ENCODE measurements around the gene SMG9.
A peak's percentile ranks its signal among the peaks of the same experiment; 100 is the strongest.

Gene SMG9

DNA sequence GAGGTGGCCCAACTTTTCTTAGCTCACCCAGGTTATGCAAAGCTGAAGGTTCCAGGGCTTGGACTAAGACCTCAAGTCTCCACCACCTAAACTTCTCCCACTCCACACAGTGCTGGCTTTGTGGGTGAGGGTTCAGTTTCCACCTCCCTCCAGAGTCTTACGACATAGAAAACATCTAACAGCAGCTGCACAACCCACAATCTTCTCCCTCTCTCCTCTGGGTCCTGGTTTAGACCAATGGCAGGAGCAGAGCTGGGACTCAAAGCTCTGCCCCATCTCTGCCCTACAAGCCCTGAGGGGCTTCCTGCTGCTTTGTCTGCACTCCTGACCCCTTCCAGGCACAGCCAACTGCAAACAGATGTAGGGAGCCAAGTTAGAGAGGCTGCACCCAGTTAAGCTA lies 22.9 kb downstream of the SMG9 start:
- ATAC-seq: no peak
- Mint-ChIP-seq H3K27ac (peak overlapping the region; percentile 1), H3K36me3 (ENCODE audit: low read depth) (peaks cover 29% of the 10 kb centered on the region)

DNA sequence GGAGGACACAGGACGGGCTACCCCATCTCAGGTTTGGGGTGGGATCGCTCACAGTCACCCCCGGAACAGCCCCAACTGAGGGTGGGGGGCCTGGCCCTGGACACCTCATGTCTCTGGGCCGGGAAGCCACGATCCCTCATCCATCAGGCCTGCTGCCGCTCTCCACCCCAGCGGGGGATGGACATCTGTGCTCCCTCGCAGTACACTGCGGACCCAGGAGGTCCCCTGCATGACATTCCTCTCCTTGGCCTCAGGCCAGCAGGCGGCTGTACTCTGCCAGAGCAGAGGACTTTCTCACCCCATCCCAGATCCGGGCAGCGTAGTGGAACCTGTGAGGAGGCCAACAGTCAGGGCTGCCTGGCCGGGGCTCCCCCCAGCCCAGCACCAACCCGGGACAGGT lies 23.4 kb downstream of the SMG9 start:
- Mint-ChIP-seq H3K27ac (no peak overlapping the region), H3K4me3 (no peak overlapping the region)
- no peak for DNase-seq

More for the DNA sequence above, 22.9 kb downstream of the SMG9 start:
- Mint-ChIP-seq H3K4me1 (no peaks in the 10 kb centered on the region), H3K27me3 (no peaks in the 10 kb centered on the region), H3K9me3 (no peaks in the 10 kb centered on the region), H3K4me3 (no peak overlapping the region)
- DNase-seq: no peak

DNA sequence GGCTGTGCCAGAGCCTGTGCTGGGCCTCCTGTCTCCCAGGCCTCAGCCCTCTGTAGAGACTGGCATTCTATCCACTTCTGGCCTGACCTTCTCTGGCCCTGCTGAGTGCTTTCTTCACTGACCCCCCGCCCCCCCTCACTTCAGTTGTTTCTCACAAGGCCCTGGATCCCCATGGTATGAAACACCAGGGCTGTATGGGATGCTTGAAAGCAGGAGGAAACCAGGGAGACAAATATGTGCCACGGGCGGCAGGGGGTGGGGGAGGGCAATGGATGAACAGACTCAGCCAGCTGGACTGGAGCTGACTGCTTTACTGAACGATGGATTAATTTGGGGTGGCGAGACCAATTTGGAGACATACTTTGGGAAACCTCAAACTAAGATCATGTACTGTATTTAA lies 24.8 kb downstream of the SMG9 start:
- no peak for ATAC-seq
- Mint-ChIP-seq H3K36me3 (ENCODE audit: low read depth) (peaks cover 18% of the 10 kb centered on the region), H3K27ac (no peak overlapping the region), H3K4me1 (peaks cover 9% of the 10 kb centered on the region), H3K9me3 (no peaks in the 10 kb centered on the region), H3K4me3 (no peak overlapping the region), H3K27me3 (no peaks in the 10 kb centered on the region)
- DNase-seq: no peak

More for the DNA sequence above, 23.4 kb downstream of the SMG9 start:
- Mint-ChIP-seq H3K4me1 (no peaks in the 10 kb centered on the region), H3K9me3 (no peaks in the 10 kb centered on the region), H3K36me3 (ENCODE audit: low read depth) (peaks cover 25% of the 10 kb centered on the region), H3K27me3 (no peaks in the 10 kb centered on the region)
- ATAC-seq: no peak

DNA sequence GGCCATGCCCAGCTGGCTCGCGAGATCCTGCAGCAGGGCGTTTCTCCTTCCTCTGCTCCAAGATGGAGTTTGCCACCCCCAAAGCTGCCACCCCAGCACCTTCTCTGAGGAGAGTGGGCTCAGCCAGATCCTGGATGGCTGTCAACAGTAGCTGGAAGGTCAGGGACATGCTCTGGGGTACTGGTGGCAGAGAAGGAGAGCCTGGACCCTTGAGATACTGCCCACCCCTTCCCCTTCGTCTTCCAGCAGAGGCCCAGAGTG lies 27.2 kb downstream of the SMG9 start:
- Mint-ChIP-seq H3K36me3 (ENCODE audit: low read depth) (peaks cover 13% of the 10 kb centered on the region), H3K27ac (no peak overlapping the region), H3K4me3 (no peak overlapping the region), H3K4me1 (peaks cover 9% of the 10 kb centered on the region), H3K27me3 (no peaks in the 10 kb centered on the region), H3K9me3 (no peaks in the 10 kb centered on the region)
- no peak for DNase-seq
- no peak for ATAC-seq

DNA sequence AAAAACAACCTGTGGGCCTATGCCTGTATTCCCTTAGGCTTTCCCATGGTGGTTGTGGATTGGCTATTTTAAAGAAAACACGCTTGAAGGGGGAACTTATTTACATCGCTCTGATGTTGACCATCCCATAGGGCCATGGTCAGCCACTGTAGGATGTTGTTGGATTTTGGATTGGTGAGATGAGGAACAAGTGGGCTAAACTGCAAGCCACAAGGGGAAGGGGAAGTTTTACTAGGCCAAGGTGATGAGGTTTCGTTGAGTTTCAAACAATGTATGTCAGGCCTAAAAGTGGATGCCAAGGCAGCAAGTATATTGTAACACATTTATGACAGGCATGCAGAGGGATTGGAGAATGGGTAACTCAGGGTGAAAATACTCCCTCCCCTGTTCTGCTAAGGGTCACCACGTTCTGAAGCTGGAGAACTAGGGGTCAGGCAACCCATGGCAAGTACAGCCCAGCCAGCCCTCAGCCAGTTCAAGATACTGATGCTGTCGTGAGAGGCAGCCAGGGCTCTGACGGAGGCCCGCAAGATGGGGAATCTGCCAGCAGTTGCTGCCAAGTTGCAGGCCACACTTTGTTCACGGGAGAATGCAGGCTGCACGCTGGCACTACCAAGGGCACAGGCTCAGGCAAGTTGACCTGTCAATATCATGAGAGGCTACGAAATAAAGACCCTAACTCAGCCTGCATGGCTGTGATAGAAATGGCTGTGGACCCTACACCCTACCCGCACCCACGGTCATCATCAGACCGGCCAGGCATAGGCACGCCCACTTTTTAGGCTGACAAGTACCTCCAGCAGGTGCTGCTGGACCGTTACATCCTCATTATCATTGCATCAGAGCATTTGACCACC lies 27.8 kb downstream of the SMG9 start:
- Mint-ChIP-seq H3K36me3 (ENCODE audit: low read depth) (peaks cover 8% of the 10 kb centered on the region), H3K4me1 (peaks cover 9% of the 10 kb centered on the region), H3K4me3 (no peak overlapping the region), H3K27me3 (no peaks in the 10 kb centered on the region), H3K27ac (no peak overlapping the region), H3K9me3 (no peaks in the 10 kb centered on the region)
- no peak for DNase-seq
- ATAC-seq: no peak

DNA sequence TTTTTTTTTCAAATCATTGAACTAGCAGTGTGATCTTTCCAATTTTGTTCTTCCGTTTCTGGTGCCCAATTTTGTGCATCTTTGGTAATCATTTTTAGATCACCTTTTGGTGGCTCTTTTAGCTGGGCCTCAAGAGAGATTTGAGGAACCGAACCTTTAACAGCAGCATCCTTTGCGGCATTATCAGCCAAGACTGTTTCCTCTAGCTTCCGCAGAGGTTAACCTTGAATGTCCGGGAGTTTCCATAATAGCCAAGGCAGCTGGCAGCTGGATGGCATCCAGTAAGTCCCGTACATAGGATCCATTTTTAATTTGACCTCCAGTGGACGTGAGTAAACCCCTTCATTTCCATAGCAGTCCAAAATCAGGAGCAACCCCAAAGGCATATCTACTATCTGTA lies 29.3 kb downstream of the SMG9 start:
- Mint-ChIP-seq H3K4me3 (no peak overlapping the region), H3K4me1 (peaks cover 15% of the 10 kb centered on the region), H3K27me3 (no peaks in the 10 kb centered on the region), H3K9me3 (no peaks in the 10 kb centered on the region), H3K27ac (no peak overlapping the region), H3K36me3 (ENCODE audit: low read depth) (peaks cover 6% of the 10 kb centered on the region)
- no peak for DNase-seq
- ATAC-seq: no peak

DNA sequence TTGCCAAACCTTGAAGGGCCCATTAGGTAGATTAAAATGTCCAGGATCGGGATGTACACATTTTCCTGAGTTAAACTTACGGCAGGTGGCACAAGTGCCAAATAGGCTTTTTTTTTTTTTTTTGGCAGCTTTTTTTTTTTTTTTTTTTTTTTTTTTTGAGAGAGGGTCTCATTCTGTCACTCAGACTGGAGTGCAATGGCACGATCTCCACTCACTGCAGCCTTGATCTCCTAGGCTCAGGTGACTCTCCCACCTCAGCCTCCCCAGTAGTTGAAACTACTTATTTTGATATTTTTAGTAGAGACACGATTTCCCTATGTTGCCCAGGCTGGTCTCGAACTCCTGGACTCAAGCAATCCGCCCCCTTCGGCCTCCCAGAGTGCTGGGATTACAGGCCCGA lies 29.9 kb downstream of the SMG9 start:
- H3K27me3 Mint-ChIP-seq: no peaks in the 10 kb centered on the region
- peaks cover 3% of the 10 kb centered on the region for H3K36me3 Mint-ChIP-seq (ENCODE audit: low read depth)
- no peak overlapping the region for H3K4me3 Mint-ChIP-seq
- peaks cover 15% of the 10 kb centered on the region for H3K4me1 Mint-ChIP-seq
- ATAC-seq (no peak), DNase-seq (no peak)
- H3K9me3 Mint-ChIP-seq: no peaks in the 10 kb centered on the region
- H3K27ac Mint-ChIP-seq: no peak overlapping the region

DNA sequence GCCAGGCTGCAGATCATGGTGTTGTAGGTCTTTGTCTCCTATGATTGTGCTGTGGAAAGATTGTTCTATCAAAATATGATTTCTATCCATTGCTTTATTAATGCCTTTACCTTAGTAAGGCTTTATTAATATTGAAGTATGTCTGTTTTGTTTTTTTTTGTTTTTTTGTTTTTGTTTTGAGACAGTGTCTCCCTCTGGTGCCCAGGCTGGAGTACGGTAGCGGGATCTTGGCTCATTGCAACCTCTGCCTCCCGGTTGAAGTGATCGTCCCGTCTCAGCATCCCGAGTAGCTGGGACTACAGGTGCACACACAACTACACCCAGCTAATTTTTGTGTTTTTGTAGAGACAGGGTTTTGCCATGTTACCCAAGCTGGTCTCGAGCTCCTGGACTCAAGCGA lies 31.2 kb downstream of the SMG9 start:
- Mint-ChIP-seq H3K27me3 (no peaks in the 10 kb centered on the region), H3K36me3 (ENCODE audit: low read depth) (peaks cover 3% of the 10 kb centered on the region), H3K4me3 (no peak overlapping the region), H3K27ac (no peak overlapping the region), H3K9me3 (no peaks in the 10 kb centered on the region), H3K4me1 (peaks cover 15% of the 10 kb centered on the region)
- DNase-seq (no peak), ATAC-seq (no peak)

DNA sequence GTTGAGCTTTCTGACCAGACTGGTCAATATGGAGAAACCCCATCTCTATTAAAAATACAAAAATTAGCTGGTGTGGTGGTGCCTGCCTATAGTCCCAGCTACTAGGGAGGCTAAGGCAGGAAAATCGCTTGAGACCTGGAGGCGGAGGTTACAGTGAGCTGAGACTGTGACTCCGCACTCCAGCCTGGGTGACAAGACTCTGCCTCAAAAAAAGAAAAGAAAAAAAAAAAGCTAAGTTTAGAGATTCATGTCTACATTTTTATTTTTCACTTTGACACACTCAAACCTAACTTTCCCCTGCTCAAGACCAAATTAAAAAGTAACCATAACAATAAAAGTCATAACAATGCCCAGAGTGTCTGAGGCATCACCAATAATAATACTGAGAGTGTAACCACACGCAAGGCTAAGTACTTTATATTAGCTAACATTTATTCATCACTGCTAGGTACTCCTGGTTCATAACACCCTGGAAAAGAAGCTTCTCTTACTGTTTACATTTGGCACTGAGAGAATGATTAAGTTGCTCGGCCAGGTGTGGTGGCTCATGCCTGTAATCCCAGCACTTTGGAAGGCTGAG lies 33.2 kb downstream of the SMG9 start:
- DNase-seq (no peak), ATAC-seq (no peak)
- H3K4me1 Mint-ChIP-seq: peaks cover 15% of the 10 kb centered on the region
- no peak overlapping the region for H3K4me3 Mint-ChIP-seq
- H3K36me3 Mint-ChIP-seq (ENCODE audit: low read depth): no peaks in the 10 kb centered on the region
- H3K27me3 Mint-ChIP-seq: no peaks in the 10 kb centered on the region
- H3K9me3 Mint-ChIP-seq: no peaks in the 10 kb centered on the region
- H3K27ac Mint-ChIP-seq: peak overlapping the region; percentile 19

DNA sequence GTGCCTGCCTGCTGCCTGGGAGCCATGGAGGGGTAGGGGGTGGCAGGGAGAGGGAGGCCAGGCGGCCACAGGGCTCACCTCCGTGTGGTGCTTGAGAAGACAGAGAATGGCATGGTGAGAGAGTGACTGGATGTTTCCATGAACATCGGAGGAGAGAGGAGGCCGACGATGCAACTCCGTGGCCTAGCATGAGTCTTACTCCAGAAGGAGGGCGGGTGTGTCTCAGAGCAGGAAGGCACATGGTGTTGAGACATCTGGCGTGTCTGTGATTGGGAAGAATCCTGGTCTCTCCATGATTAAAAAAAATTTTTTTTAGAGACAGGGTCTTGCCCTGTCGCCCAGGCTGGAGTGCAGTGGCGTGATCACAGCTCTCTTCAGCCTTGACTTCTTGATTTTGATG lies 33.8 kb downstream of the SMG9 start:
- DNase-seq: no peak
- peak overlapping the region; percentile 19 for H3K27ac Mint-ChIP-seq

DNA sequence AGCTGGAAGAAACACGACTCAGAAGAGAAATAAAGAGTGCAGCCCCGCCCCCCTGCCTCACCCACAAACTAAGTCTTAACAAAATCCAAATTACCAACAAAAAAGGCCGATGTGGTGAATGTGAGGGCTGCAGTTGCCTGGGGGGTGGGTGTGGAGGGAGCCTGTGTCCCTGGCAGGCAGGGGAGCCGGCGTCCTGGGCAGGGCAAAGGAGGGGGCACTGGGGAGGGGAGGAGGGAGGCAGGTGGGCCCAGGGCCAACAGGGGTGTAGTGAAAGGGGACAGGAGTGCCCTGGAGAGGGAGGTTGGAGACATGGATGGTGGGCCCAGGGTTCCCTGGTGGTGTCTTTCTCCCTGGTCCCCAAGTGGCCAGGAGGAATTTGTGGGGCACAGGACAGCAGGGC lies 34.8 kb downstream of the SMG9 start:
- H3K27me3 Mint-ChIP-seq: no peaks in the 10 kb centered on the region
- no peak overlapping the region for H3K4me3 Mint-ChIP-seq
- H3K27ac Mint-ChIP-seq: no peak overlapping the region
- H3K4me1 Mint-ChIP-seq: peaks cover 7% of the 10 kb centered on the region
- no peaks in the 10 kb centered on the region for H3K36me3 Mint-ChIP-seq (ENCODE audit: low read depth)
- ATAC-seq (no peak), DNase-seq (no peak)
- H3K9me3 Mint-ChIP-seq: no peaks in the 10 kb centered on the region

More for the DNA sequence above, 33.8 kb downstream of the SMG9 start:
- no peaks in the 10 kb centered on the region for H3K9me3 Mint-ChIP-seq
- H3K27me3 Mint-ChIP-seq: no peaks in the 10 kb centered on the region
- no peak for ATAC-seq
- no peaks in the 10 kb centered on the region for H3K36me3 Mint-ChIP-seq (ENCODE audit: low read depth)
- peaks cover 15% of the 10 kb centered on the region for H3K4me1 Mint-ChIP-seq
- H3K4me3 Mint-ChIP-seq: no peak overlapping the region

DNA sequence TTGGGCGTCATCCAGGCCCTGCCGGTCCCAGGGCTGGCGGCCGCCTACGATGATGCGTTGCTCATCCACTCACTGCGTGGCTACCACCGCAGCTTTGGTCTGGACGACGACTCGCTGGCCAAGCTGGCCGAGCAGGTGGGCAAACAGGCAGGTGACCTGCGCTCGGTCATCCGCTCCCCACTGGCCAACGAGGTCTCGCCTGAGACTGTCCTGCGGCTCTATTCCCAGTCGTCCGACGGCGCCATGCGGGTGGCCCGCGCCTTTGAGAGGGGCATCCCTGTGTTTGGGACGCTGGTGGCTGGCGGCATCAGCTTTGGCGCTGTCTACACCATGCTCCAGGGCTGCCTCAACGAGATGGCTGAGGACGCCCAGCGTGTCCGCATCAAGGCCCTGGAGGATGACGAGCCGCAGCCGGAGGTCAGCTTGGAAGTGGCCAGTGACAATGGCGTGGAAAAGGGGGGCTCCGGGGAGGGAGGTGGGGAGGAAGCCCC lies 35.3 kb downstream of the SMG9 start:
- Mint-ChIP-seq H3K4me3 (no peak overlapping the region), H3K27ac (no peak overlapping the region), H3K4me1 (peaks cover 7% of the 10 kb centered on the region), H3K27me3 (peaks cover 2% of the 10 kb centered on the region), H3K36me3 (ENCODE audit: low read depth) (no peaks in the 10 kb centered on the region), H3K9me3 (no peaks in the 10 kb centered on the region)
- ATAC-seq (no peak), DNase-seq (no peak)

DNA sequence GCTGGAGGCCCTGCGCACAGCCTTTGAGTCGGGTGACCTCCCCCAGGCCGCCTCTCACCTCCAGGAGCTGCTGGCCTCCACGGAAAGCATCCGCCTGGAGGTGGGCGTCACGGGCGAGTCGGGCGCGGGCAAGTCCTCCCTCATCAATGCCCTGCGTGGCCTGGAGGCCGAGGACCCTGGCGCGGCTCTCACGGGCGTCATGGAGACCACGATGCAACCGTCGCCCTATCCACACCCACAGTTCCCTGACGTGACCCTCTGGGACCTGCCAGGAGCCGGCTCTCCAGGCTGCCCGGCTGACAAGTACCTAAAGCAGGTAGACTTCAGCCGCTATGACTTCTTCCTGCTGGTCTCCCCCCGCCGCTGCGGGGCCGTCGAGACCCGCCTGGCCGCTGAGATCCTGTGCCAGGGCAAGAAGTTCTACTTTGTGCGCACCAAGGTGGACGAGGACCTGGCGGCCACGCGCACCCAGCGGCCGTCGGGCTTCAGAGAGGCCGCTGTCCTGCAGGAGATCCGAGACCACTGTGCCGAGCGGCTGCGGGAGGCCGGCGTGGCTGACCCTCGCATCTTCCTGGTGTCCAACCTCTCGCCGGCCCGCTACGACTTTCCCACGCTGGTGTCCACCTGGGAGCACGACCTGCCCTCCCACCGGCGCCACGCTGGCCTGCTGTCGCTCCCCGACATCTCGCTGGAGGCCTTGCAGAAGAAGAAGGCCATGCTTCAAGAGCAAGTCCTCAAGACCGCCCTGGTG lies 36.0 kb downstream of the SMG9 start:
- H3K36me3 Mint-ChIP-seq (ENCODE audit: low read depth): no peaks in the 10 kb centered on the region
- no peaks in the 10 kb centered on the region for H3K9me3 Mint-ChIP-seq
- H3K27me3 Mint-ChIP-seq: peaks cover 2% of the 10 kb centered on the region
- ATAC-seq (no peak), DNase-seq (no peak)
- peaks cover 7% of the 10 kb centered on the region for H3K4me1 Mint-ChIP-seq
- H3K27ac Mint-ChIP-seq: no peak overlapping the region
- no peak overlapping the region for H3K4me3 Mint-ChIP-seq

DNA sequence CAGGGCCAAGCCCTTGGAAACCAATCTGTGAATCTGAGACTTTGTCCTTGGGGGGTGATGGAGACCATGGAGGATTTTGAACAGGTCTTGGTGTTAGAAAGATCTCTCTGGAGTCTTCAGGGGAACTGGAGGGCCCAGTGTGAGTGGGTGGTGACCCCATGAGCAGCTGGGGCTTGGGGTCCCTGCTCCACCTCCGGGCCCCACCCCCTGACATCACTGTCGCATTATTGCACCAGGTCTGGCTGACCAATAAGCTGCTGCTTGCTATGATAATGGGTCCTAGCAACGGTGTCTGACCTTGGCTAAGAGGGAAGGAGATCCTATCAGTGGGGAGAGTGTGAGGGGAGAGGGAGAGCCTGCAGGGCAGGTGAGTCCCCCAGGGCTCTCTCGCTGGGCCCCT lies 39.0 kb downstream of the SMG9 start, which contains the start of gene IRGC:
TSS of gene IRGC (plus strand) at position 301 of the 400 bp plus-strand sequence. CDS start 2,483 bp downstream, outside the sequence.
- Mint-ChIP-seq H3K36me3 (ENCODE audit: low read depth) (no peaks in the 10 kb centered on the region), H3K4me1 (peaks cover 1% of the 10 kb centered on the region), H3K4me3 (no peak within 1 kb of the TSS), H3K27ac (no peak within 1 kb of the TSS), H3K27me3 (peaks cover 2% of the 10 kb centered on the region), H3K9me3 (no peaks in the 10 kb centered on the region)
- DNase-seq (no peak), ATAC-seq (no peak)

DNA sequence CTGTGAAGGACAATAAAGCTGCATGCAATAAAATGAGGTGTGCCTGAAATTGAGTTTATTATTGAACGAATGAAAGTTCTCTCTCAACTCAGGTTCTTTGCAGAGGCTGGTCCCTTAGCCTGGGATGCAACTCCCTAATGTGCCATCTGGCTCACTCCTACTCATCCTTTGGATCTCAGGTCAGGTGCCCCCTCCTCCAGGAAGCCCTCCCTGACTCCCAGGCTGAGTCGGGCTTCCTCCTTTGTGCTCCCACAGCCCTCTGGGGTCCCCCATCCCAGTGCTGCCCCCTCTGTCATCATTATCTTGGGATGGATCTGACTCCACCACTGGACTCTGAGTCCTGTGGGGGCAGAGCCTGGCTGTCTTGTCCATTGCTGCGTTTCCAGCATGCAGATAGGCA lies 41.6 kb downstream of the SMG9 start:
- H3K4me3 Mint-ChIP-seq: no peak overlapping the region
- DNase-seq: no peak
- no peaks in the 10 kb centered on the region for H3K4me1 Mint-ChIP-seq
- H3K36me3 Mint-ChIP-seq (ENCODE audit: low read depth): peaks cover 2% of the 10 kb centered on the region
- peaks cover 10% of the 10 kb centered on the region for H3K9me3 Mint-ChIP-seq
- no peak overlapping the region for H3K27ac Mint-ChIP-seq
- ATAC-seq: no peak
- peaks cover 5% of the 10 kb centered on the region for H3K27me3 Mint-ChIP-seq

All from activated naive CD8-positive, alpha-beta T cell treated with anti-CD3 and anti-CD28 coated beads, Interleukin-2, amount 50 U/mL, for 24 hours (primary cell).